Activated T-cell treated with anti-CD3 and anti-CD28 coated beads, Interleukin-2, amount 50 U/mL, for 24 hours (primary cell): ENCODE measurements around the gene ITPR1.

Experiments used
- DNase-seq: peaks from one replicate; pipeline ENCODE4 v3.0.0-alpha.2; 2020
- H3K27ac Mint-ChIP-seq: 2 replicates; pipeline ENCODE4 v1.8.0; 2020; ENCODE audit warnings: mild to moderate bottlenecking, mixed read lengths
- H3K27me3 Mint-ChIP-seq: 2 replicates; pipeline ENCODE4 v1.8.0; 2020; ENCODE audit warnings: mixed read lengths
- H3K36me3 Mint-ChIP-seq: 2 replicates; pipeline ENCODE4 v1.8.0; 2020; ENCODE audit warnings: low read depth, mixed read lengths
- H3K4me1 Mint-ChIP-seq: 2 replicates; pipeline ENCODE4 v1.8.0; 2020; ENCODE audit warnings: low read depth, mixed read lengths
- H3K4me3 Mint-ChIP-seq: 2 replicates; pipeline ENCODE4 v1.8.0; 2020; ENCODE audit warnings: mild to moderate bottlenecking, moderate library complexity, mixed read lengths
- H3K9me3 Mint-ChIP-seq: 2 replicates; pipeline ENCODE4 v1.8.0; 2020; ENCODE audit warnings: mixed read lengths

ITPR1 gene

DNA sequence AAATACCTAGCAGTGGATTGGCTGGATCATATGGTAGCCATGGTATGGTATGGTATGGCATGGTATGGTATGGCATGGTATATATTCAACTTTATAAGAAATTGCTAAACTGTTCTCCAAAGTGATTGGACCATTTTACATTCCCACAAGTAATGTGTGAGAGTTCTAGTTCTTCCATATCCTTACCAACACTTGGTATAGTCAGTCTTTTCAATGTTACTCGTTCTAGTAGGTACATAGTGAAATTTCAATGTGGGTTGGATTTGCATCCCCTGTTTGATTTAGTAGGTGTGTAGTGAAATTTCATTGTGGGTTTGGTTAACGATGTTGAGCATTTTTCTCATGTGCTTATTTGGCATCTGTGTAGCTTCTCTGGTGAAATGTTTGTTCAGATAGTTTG lies 154.3 kb downstream of the ITPR1 start:
- DNase-seq: no peak
- no peak overlapping the region for H3K4me3 Mint-ChIP-seq
- no peaks in the 10 kb centered on the region for H3K27me3 Mint-ChIP-seq
- peaks cover 90% of the 10 kb centered on the region for H3K36me3 Mint-ChIP-seq
- no peaks in the 10 kb centered on the region for H3K9me3 Mint-ChIP-seq
- peaks cover 20% of the 10 kb centered on the region for H3K4me1 Mint-ChIP-seq
- no peak overlapping the region for H3K27ac Mint-ChIP-seq

DNA sequence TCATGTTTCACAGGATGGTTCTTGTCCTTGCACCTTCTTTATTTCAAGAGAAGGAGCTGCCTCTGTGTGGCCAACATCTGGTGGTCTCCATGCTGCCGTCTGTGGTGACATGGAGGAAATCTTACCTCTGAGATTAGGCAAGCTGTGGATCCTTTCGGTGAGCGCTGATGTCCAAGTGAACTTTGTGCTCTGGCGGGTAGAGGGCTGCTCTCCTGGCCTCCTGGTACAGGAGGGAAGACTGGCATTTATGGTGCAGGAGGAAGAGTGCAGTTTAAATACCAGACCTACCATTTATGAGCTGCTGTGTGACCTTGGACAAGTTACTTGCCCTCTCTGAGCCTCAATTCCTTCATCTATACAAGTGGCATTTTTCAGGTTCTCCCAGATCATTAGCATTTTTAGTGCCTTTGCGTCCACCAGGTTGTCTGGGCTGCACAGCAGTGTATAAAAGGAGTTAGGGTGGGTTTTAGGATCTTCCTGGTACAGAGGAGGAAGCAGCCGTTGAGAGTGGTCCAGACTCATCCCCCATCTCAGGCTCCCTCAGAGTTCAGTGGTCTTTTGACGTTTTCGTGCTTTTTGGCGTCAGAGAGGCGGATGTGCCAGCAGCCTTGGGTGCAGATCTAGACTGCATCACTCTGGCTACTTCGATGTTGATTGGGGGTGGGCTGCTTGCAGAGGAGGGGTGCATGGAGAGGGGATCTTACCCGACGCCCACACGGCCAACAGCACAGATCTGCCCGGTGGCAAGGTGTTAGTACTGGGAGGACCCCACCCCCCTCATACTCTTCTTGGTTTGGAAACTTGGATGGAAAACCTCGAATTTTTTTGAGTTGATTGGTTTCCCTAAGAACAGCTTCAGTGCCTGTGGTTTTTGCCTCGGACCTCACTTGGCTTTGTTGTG lies 162.2 kb downstream of the ITPR1 start:
- H3K36me3 Mint-ChIP-seq: peaks cover 87% of the 10 kb centered on the region
- H3K27me3 Mint-ChIP-seq: no peaks in the 10 kb centered on the region
- H3K27ac Mint-ChIP-seq: no peak overlapping the region
- no peak overlapping the region for H3K4me3 Mint-ChIP-seq
- DNase-seq: no peak
- H3K9me3 Mint-ChIP-seq: no peaks in the 10 kb centered on the region
- H3K4me1 Mint-ChIP-seq: peaks cover 4% of the 10 kb centered on the region

DNA sequence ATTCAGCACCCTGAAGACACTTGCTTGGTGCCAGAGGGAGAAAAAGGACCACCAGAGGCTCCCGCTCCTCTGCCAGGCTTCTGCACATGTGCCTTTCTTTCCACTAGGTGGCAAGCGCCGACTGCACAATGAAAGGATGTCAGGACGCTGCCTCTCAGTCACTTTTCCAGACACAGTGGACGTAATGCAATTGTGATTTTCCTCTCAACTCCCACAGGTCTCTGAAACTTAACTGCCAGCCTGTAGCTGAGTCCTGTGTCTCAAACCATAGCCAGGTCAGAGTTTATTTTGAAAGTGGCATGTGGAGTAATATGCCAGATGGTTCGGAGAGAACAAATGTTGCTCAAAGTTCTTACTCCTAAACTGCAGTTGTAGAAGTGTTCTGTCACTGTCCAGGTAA lies 162.9 kb downstream of the ITPR1 start:
- Mint-ChIP-seq H3K27me3 (no peaks in the 10 kb centered on the region), H3K9me3 (no peaks in the 10 kb centered on the region), H3K27ac (no peak overlapping the region), H3K4me3 (no peak overlapping the region), H3K4me1 (no peaks in the 10 kb centered on the region), H3K36me3 (peaks cover 85% of the 10 kb centered on the region)
- no peak for DNase-seq

DNA sequence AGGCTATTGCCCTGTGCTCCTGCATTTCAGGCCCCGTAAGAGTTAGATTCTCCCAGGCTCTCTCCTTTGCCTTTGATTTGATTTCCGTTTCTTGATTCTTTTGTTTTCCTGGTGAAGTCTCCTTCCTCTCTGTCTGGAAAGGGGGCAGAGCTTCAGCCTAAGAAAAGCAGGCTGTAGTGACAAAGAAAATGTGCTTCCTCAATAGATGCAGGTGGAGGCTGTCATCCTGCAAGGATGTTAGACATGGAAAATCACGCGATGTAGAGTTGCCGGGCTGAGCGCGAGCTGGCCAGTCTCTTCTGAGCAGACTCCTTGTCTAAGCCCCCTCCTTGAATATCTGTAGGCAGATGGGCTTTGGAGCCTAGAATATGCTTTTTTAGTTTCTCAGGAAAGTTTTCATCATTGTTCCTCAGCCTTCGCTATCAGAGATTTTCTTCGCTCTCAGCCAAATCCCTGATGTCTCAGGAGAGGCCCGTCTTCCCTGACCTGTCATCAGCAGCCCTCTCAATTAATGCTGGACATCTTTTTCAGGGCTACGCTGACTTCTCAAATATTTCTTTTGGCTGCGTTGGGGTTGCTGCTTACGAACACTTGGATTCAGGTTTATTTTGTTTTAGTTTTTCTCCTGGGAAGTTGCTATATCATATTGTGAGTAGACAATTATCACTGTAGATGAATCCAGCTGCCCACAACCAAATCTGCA lies 163.6 kb downstream of the ITPR1 start:
- Mint-ChIP-seq H3K27me3 (no peaks in the 10 kb centered on the region), H3K9me3 (no peaks in the 10 kb centered on the region), H3K36me3 (peaks cover 84% of the 10 kb centered on the region), H3K4me1 (no peaks in the 10 kb centered on the region), H3K4me3 (no peak overlapping the region), H3K27ac (no peak overlapping the region)
- no peak for DNase-seq

DNA sequence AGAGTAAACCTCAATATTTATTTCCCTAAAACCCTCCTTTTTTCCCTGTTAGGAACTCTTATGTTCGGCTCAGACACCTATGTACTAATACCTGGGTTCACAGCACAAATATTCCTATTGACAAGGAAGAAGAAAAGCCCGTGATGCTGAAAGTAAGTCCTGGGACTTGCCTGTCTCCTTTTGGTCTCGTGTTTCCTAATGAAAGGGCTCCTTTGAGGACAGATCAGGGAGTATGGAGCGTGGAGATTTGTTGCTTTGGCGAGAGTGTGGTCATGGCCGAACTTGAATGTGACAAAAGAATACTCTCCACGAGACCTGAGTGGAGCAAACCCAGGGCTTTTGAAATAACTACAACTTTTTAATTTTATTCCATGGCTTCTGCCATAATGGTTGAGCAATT lies 167.8 kb downstream of the ITPR1 start:
- Mint-ChIP-seq H3K27ac (no peak overlapping the region), H3K27me3 (no peaks in the 10 kb centered on the region), H3K36me3 (peaks cover 78% of the 10 kb centered on the region), H3K4me1 (no peaks in the 10 kb centered on the region), H3K4me3 (no peak overlapping the region), H3K9me3 (no peaks in the 10 kb centered on the region)
- no peak for DNase-seq

DNA sequence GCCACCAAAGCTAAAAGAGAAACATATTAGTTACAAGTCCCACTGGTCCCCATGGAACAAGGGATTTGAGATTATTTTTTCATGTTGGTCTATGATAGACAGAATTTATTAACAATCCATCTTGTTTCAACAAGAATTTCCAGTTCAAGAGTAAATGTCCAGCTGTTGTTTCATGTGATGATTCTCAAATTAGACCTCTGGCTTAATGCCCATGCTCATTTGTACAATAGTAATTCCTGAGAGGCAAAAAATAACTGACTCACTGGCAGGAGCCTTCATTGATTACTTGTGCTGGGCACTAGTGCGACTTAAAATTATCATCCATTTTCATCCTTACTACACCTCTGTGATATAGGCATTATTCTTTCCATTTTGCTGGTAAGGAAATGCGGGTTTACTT lies 171.3 kb downstream of the ITPR1 start:
- peaks cover 78% of the 10 kb centered on the region for H3K36me3 Mint-ChIP-seq
- no peak overlapping the region for H3K4me3 Mint-ChIP-seq
- H3K4me1 Mint-ChIP-seq: no peaks in the 10 kb centered on the region
- no peaks in the 10 kb centered on the region for H3K27me3 Mint-ChIP-seq
- DNase-seq: no peak
- no peak overlapping the region for H3K27ac Mint-ChIP-seq
- H3K9me3 Mint-ChIP-seq: no peaks in the 10 kb centered on the region

DNA sequence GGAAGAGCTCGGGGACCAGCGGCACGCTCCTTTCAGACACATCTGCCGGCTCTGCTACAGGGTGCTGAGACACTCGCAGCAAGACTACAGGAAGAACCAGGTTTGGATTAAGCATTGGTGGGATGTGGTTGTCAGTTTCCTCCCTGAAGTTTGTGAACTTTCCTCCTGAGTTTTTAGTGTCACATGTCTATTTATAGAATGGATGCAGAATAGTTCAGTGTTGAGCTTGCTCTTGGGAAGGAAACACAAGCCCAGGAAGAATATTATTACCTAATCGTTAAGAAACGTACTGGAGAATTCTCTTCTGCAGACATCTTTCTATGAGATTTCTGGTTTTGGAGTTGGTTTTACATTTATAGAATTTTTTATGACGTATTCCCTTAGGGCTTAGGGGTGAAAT lies 172.0 kb downstream of the ITPR1 start:
- DNase-seq: no peak
- H3K27ac Mint-ChIP-seq: no peak overlapping the region
- no peaks in the 10 kb centered on the region for H3K4me1 Mint-ChIP-seq
- H3K36me3 Mint-ChIP-seq: peaks cover 85% of the 10 kb centered on the region
- H3K4me3 Mint-ChIP-seq: no peak overlapping the region
- H3K27me3 Mint-ChIP-seq: no peaks in the 10 kb centered on the region
- H3K9me3 Mint-ChIP-seq: no peaks in the 10 kb centered on the region

DNA sequence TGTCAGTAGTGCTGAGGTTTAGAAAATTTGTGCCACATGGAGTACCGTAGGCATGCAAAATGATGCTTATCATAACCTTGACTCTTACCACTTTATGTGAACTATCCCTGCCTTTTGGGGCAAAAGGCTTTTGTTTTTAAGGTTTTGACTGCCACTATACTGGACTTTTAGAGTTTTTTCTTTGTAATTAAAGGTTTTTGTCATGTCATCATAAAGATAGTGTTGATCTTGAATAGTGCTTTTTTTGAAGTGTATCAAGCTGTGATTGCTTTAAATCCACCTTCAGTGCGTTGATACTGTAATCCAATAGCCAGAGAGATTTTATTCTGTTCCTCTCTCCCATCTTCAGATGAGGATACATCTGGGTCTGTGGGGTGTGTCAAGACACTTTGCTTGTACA lies 172.9 kb downstream of the ITPR1 start:
- Mint-ChIP-seq H3K4me1 (no peaks in the 10 kb centered on the region), H3K4me3 (no peak overlapping the region), H3K36me3 (peaks cover 89% of the 10 kb centered on the region), H3K27me3 (no peaks in the 10 kb centered on the region), H3K9me3 (no peaks in the 10 kb centered on the region), H3K27ac (no peak overlapping the region)
- DNase-seq: no peak

DNA sequence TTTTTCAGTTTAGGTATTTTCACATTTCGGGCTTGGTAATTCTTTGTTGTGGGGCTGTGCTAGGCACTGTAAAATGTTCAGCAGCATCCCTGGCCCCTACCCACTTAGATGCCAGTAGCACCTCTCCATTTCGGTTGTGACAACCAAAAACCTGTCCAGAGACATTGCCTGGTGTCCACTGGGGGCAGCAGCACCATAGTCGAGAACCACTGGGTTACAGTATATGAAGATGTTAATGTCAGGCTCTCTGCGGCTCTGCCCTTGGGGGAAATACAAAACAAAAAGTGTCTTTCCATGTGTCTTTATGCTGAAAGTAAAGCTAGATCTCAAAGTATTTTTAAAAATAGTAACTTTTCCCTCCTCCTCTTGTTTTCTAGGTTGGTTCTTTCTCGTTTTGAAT lies 177.2 kb downstream of the ITPR1 start:
- Mint-ChIP-seq H3K4me1 (no peaks in the 10 kb centered on the region), H3K27ac (no peak overlapping the region), H3K9me3 (no peaks in the 10 kb centered on the region), H3K27me3 (no peaks in the 10 kb centered on the region), H3K4me3 (no peak overlapping the region), H3K36me3 (peaks cover 93% of the 10 kb centered on the region)
- DNase-seq: no peak

DNA sequence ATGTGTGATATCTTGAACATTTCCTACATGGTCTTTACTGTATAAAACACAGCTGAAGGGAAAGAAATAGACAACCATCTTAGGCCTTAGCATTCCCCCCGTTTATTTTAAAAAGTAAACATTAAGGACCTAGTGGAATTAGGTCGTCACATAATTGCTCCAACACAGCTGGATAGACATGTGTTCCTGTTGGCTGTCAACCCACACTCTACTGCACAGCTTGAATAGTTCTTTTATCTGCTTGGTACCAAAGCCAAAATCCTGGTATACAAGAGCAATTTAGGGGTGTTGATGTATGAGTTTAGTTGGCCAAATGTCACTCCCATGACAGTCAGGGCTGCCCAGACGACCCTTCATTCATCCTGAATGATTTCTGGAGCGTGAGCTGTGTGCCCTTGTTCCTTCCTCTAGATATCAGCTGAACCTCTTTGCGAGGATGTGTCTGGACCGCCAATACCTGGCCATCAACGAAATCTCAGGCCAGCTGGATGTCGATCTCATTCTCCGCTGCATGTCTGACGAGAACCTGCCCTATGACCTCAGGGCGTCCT lies 179.7 kb downstream of the ITPR1 start:
- Mint-ChIP-seq H3K9me3 (no peaks in the 10 kb centered on the region), H3K4me1 (no peaks in the 10 kb centered on the region), H3K27me3 (no peaks in the 10 kb centered on the region), H3K4me3 (no peak overlapping the region), H3K36me3 (peaks cover 94% of the 10 kb centered on the region), H3K27ac (no peak overlapping the region)
- no peak for DNase-seq

DNA sequence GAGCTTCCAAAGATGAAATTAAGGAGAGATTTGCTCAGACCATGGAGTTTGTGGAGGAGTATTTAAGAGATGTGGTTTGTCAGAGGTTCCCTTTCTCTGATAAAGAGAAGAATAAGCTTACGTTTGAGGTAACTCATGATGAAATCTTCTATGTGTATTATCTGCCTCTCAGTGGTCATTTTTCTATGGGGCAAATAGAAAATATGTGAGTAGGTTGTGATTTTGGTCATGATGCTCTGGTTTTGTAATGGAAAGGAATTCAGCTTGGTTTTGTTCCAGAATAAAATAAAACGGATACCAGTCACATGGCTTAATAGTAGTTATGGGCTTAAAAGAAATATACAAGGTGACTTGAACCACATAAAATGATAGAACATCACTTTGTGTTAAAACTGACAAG lies 181.1 kb downstream of the ITPR1 start:
- H3K4me1 Mint-ChIP-seq: no peaks in the 10 kb centered on the region
- H3K27ac Mint-ChIP-seq: peak overlapping the region; percentile 2
- H3K36me3 Mint-ChIP-seq: peaks cover 94% of the 10 kb centered on the region
- H3K4me3 Mint-ChIP-seq: no peak overlapping the region
- H3K9me3 Mint-ChIP-seq: no peaks in the 10 kb centered on the region
- H3K27me3 Mint-ChIP-seq: no peaks in the 10 kb centered on the region
- DNase-seq: no peak

DNA sequence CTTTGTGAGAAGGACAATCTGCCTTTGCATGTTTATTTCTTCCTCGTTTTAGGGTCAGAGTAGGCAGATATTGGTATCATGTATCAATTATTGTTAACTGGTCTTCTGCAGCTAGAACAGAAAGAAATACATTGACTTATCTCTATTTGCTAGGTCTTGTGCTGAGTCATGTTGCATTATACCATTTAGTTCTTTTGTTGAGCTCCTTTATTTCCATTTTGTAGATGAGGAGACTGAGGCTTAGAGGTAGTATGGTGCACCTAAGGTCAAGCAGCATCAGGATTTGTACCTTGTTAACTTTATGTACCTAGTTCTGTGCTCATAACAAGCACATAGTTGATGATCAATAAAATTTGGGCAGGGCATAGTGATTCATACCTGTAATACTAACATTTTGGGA lies 182.6 kb downstream of the ITPR1 start:
- Mint-ChIP-seq H3K27ac (no peak overlapping the region), H3K4me3 (no peak overlapping the region), H3K27me3 (no peaks in the 10 kb centered on the region), H3K4me1 (no peaks in the 10 kb centered on the region), H3K36me3 (peaks cover 92% of the 10 kb centered on the region), H3K9me3 (no peaks in the 10 kb centered on the region)
- no peak for DNase-seq

DNA sequence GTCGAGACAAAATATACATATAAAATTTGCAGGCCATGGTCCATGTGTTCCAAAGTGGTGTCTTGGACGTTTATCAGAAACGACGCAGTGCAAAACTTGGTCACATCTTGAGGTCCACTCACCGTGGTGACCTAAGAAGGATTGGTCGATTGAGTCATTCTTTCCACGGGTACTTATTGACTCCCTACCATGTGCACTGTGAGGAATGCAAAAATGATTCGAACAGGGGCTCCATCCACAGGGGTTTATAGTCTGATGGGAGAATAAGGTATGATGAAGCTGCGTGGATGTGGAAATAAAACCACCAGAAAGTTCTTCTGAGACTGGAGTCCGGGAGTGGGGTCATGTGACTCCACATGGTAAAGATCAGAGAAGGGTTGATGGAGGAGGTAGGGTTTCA lies 185.2 kb downstream of the ITPR1 start:
- H3K36me3 Mint-ChIP-seq: peaks cover 92% of the 10 kb centered on the region
- no peaks in the 10 kb centered on the region for H3K27me3 Mint-ChIP-seq
- H3K27ac Mint-ChIP-seq: no peak overlapping the region
- H3K9me3 Mint-ChIP-seq: no peaks in the 10 kb centered on the region
- H3K4me3 Mint-ChIP-seq: no peak overlapping the region
- no peaks in the 10 kb centered on the region for H3K4me1 Mint-ChIP-seq
- no peak for DNase-seq

DNA sequence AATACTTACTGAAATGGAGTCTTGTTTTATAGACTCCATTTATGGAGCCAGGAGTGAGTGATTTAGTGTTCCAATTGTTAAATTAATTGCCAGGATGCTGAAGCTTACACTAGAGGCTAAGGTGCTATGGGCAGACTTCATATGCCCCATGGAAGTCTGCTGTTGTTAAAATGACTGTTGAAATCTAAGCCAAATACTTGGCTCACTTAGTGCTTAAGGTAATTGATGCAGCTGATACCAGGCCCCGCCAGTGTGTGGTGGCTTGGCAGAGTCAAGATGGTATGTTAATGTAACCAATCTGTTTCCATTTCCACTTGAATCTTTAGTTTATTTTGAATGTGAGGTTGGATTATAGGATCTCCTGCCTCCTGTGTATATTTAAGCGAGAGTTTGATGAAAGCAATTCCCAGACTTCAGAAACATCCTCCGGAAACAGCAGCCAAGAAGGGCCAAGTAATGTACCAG lies 187.1 kb downstream of the ITPR1 start:
- no peak overlapping the region for H3K27ac Mint-ChIP-seq

DNA sequence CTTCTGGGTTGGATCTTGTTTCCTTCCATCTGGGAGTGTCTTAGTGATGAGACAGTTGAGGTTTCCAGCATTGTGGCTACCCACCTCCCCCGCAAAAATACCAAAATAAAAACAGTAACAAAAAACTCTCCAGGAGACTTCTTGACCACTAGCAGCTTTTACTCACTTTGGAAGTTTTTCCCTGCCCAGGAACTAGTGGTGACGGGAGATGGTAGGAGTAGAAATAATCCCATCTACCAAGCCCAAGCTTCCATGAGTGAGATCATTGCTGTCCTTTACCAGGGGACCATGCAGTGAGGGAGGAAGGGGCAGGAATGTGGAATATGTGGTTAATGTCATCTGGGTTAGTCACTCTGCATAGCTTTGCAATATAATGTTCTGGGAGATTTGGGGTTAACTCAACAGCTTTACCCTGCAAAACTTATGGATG lies 187.7 kb downstream of the ITPR1 start:
- peaks cover 94% of the 10 kb centered on the region for H3K36me3 Mint-ChIP-seq
- no peaks in the 10 kb centered on the region for H3K4me1 Mint-ChIP-seq
- no peak for DNase-seq
- H3K27ac Mint-ChIP-seq: no peak overlapping the region
- H3K4me3 Mint-ChIP-seq: no peak overlapping the region
- H3K9me3 Mint-ChIP-seq: no peaks in the 10 kb centered on the region
- no peaks in the 10 kb centered on the region for H3K27me3 Mint-ChIP-seq

More for the DNA sequence above, 187.1 kb downstream of the ITPR1 start:
- Mint-ChIP-seq H3K9me3 (no peaks in the 10 kb centered on the region), H3K4me3 (no peak overlapping the region), H3K4me1 (no peaks in the 10 kb centered on the region), H3K36me3 (peaks cover 92% of the 10 kb centered on the region), H3K27me3 (no peaks in the 10 kb centered on the region)
- DNase-seq: no peak
